GM21825 (cell line): ENCODE measurements around the gene KRT40.
"Not testable (repeated sequence)": the region's sequence is repeated elsewhere in the genome, so short reads cannot be mapped to it uniquely, and the experiment has no call there.

Source experiments
- ATAC-seq: cut with Tn5 transposase; IDR thresholded peaks from one replicate; pipeline ENCODE4 v1.9.1; 2021; ENCODE audit warnings: mild to moderate bottlenecking, moderate library complexity; ENCODE audit not compliant: unreplicated experiment

KRT40 gene

GRCh38 chr17:40984226-40984625 lies at the start of gene KRT40:
KRT40 (minus strand) TSS chr17:40984326; CDS start chr17:40984273, 53 bp downstream.
- ATAC-seq = no peak

- no peak for ATAC-seq
These were observed 45.6 kb upstream of the KRT40 start, which contains the start of gene KRTAP1-4 for GRCh38 chr17:41029633-41030245. KRTAP1-4 (minus strand) TSS chr17:41030195; CDS start chr17:41030078, 117 bp downstream.

GRCh38 chr17:41026715-41027471 lies 42.8 kb upstream of the KRT40 start, which contains the start of gene KRTAP1-5:
KRTAP1-5 (minus strand) TSS chr17:41027208; CDS start chr17:41027155, 53 bp downstream.
- ATAC-seq = no peak

- ATAC-seq = no peak
These were observed 40.6 kb upstream of the KRT40 start for GRCh38 chr17:41024697-41025096.

- ATAC-seq = no peak
These were observed 36.2 kb upstream of the KRT40 start for GRCh38 chr17:41020336-41020735.

GRCh38 chr17:41019415-41019814 lies 35.3 kb upstream of the KRT40 start:
- no peak for ATAC-seq

GRCh38 chr17:41018541-41018940 lies 34.4 kb upstream of the KRT40 start:
- ATAC-seq = no peak

- ATAC-seq = no peak
These were observed 32.6 kb upstream of the KRT40 start for GRCh38 chr17:41016578-41017215.

- ATAC-seq = no peak
These were observed 31.3 kb upstream of the KRT40 start for GRCh38 chr17:41015454-41015853.

GRCh38 chr17:41013606-41014005 lies 29.5 kb upstream of the KRT40 start:
- no peak for ATAC-seq

GRCh38 chr17:41013181-41013580 lies 29.1 kb upstream of the KRT40 start:
- ATAC-seq = no peak

- no peak for ATAC-seq
These were observed 28.4 kb upstream of the KRT40 start for GRCh38 chr17:41012326-41013120.

- no peak for ATAC-seq
These were observed 26.3 kb upstream of the KRT40 start for GRCh38 chr17:41010441-41010840.

GRCh38 chr17:41009936-41010335 lies 25.8 kb upstream of the KRT40 start:
- ATAC-seq = no peak

- ATAC-seq = no peak
These were observed 25.2 kb upstream of the KRT40 start for GRCh38 chr17:41009301-41009760.

GRCh38 chr17:41008811-41009210 lies 24.7 kb upstream of the KRT40 start, which contains the start of gene KRTAP3-1:
KRTAP3-1 (minus strand) TSS chr17:41009128; CDS start chr17:41009074, 54 bp downstream.
- ATAC-seq = no peak

GRCh38 chr17:41004397-41004796 lies 20.3 kb upstream of the KRT40 start:
- no peak for ATAC-seq

- ATAC-seq = no peak
These were observed 19.8 kb upstream of the KRT40 start for GRCh38 chr17:41003926-41004325.

- ATAC-seq = no peak
These were observed 18.7 kb upstream of the KRT40 start for GRCh38 chr17:41002814-41003213.

- ATAC-seq = no peak
These were observed 17.7 kb upstream of the KRT40 start for GRCh38 chr17:41001795-41002194.

- not testable (repeated sequence) for ATAC-seq
These were observed 15.4 kb upstream of the KRT40 start, which contains the start of gene KRTAP3-2 for GRCh38 chr17:40999563-40999962. KRTAP3-2 (minus strand) TSS chr17:40999906; CDS start chr17:40999853, 53 bp downstream.
